NCI-H774 (cell line): ENCODE data around the gene CLC.
"Not testable (repeated sequence)": the region's sequence is repeated elsewhere in the genome, so short reads cannot be mapped to it uniquely, and the experiment has no call there.

Experiments used
- DNase-seq: peaks from one replicate; lab custom pipeline; 2025; lab: John Stamatoyannopoulos, UW

The CLC gene

DNA sequence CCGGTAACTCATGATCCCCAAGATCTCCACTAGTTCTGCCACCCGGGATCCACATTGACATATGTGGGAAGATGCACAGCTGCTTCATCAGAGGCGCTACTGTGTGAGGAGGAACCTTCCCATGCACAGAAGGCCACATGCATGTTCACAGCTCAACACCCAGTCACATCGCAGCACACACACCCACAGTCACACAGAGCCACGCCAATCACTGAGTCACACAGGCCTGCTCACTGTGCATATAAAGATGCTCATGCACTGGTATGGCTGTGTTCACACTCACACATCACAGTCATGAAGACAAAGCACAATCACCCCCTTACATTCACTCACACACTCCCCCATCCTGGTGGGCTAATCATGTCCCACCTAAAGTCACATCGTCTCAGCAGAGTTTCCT is 9.8 kb downstream of the CLC start:
- no peak for DNase-seq

DNA sequence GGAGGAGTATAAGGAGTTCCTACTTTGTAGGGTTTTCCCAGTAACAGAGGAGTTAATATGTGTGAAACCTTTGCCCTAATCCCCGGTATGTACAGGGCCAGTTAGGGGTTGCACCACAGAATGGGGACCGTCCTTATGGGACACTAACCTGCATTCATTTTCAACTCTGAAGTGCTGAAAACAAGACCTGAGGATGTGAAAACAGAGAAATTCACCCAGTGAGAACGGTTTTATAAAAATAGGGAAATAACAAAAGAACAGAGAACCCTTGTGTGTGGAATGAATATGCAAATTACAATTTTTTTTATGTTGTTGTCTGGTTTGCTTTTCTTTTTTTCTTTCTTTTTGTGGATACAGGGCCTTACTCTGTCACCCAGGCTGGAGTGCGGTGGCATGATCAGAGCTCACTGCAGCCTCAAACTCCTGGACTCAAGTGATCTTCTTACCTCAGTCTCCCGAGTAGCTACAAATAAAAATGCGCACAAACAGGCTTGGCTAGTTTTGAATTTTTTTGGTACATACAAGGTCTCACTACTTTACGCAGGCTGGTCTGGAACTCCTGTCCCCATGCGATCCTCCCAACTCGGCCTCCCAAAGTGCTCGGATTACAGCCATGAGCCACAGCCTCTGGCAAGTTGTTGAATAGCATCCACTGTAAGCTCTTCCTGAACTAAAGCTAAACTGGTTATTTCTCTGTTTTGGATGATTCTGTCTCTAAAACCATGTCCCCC is 10.6 kb downstream of the CLC start:
- DNase-seq: no peak

DNA sequence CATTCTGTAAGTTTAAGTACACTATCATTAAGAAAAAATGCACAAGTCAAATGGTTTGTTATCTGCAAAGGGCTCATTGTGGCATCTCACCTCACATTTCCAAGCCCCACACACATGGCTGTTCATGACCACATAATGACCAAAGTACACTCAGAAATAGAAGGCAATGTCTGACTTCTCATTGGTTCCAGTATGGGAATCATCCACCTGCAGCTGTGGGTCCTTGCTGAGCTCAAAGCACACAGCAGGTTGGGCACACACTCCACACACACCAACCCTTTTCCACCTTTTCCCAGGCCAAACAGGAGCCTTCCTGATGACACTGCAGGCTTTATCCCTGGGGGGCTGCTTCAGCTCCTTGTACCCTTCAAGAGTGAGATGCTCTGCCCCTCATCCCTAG is 11.8 kb downstream of the CLC start:
- DNase-seq: no peak

DNA sequence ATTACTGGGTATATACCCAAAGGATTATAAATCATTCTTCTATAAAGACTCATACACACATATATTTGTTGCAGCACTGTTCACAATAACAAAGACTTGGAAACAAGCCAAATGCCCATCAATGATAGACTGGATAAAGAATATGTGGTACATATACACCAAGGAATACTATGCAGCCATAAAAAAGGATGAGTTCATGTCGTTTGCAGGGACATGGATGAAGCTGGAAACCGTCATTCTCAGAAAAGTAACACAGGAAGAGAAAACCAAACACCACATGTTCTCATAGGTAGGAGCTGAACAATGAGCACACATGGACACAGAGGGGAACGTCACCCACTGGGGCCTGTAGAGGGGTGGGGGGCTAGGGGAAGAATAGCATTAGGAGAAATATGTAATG is 17.7 kb downstream of the CLC start:
- not testable (repeated sequence) for DNase-seq

GRCh38 chr19:39710333-39710890 is 27.4 kb downstream of the CLC start:
- DNase-seq: no peak

GRCh38 chr19:39709026-39709872 is 28.6 kb downstream of the CLC start:
- no peak for DNase-seq

DNA sequence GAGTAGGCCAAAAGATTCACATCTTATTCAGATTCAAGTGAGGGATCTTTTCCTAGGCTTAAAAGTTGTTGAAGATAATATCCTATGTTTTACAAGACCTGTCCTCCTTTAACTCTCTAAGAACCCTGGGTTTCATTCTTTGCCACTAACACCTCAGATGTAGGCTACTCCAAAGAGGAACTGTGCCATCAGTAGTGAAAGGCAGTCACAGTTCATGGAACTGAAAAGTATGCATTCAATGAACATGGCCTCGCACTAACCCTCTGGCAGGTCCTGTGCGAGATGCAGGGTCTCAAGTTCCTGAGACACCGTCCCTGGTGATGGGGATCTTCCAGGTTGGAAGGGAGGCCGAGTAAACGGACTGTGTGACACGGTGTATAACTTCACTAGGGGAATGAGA is 29.2 kb downstream of the CLC start:
- no peak for DNase-seq

GRCh38 chr19:39705578-39706188 is 32.1 kb downstream of the CLC start:
- DNase-seq: no peak

- DNase-seq: no peak
These were observed 33.4 kb downstream of the CLC start, which contains the start of gene LGALS14 for GRCh38 chr19:39704181-39705044. TSS of gene LGALS14 (plus strand) at chr19:39704481. CDS start at chr19:39704529, 48 bp downstream.

DNA sequence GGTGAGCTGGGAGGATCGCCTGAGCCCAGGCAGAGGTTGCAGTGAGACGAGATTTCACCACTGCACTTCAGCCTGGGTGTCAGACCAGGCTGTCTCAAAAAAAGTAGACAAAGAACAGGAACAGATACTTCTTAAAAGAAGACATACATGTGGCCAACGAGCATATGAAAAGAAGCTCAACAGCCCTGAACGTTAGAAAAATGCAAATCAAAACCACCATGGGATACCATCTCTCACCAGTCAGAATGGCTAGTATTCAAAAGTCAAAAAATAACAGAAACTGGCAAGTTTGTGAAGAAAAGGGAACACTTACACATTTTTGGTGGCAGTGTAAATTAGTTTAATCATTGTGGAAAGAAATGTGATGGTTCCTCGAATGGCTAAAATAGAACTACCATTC is 36.5 kb downstream of the CLC start:
- no peak for DNase-seq

GRCh38 chr19:39698535-39698934 is 39.3 kb downstream of the CLC start:
- DNase-seq: no peak

DNA sequence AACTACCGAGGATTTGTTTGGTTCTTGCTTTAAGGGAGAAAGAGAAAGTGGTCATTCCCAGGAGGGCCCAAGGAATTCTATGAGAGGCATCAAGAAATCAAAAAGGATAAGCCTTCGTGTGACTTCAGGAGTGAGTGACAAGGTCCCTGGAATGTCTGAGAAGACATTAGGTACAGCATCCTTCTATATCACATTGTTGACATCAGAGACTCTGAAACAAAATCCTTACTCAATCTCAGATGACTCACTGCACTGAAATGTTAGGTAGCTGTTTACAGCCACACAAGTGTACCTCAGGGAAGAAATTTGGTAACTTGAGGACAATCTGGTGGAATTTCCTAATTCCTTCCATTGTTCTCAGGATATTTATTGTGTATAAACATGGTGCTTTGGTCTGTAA is 41.4 kb downstream of the CLC start:
- DNase-seq: no peak

DNA sequence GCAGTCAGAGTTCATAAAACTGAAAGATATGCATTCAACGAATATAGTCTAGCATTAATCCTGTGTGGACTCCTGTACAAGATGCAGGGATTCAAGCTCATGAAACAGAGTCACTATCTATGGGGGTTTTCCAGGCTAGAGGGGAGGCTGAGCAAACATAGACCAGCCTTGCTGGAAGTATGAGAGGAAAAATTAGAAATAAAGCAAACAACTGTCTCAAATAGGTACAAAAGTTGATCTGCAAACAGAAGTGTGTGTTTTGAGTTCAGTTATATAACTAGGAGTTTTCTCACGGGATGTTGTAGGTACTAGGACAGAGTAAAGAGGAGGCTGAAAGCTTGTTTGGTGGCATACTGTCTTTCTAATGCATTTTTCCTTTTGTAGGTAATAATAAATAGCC is 42.1 kb downstream of the CLC start:
- no peak for DNase-seq

- DNase-seq: no peak
These were observed 45.0 kb downstream of the CLC start for GRCh38 chr19:39692822-39693221.

DNA sequence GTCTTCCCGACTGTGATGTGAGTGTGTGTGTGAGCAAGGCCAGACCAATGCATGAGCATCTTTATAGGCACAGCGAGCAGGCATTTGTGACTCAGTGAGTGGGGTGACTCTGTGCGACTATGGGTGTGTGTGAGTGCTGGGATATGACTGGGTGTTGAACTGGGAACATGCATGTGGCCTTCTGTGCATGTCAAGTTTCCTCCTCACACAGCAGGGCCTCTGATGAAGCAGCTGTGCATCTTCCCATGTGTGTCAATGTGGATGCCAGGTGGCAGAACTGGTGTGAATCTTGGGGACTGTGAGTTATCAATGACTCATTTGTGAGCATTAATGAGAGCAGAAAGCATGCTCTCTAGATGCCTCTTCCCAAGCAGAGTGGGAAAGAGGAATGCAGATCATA is 45.7 kb downstream of the CLC start:
- DNase-seq: no peak

- not testable (repeated sequence) for DNase-seq
These were observed 49.2 kb downstream of the CLC start for GRCh38 chr19:39688637-39689036.

DNA sequence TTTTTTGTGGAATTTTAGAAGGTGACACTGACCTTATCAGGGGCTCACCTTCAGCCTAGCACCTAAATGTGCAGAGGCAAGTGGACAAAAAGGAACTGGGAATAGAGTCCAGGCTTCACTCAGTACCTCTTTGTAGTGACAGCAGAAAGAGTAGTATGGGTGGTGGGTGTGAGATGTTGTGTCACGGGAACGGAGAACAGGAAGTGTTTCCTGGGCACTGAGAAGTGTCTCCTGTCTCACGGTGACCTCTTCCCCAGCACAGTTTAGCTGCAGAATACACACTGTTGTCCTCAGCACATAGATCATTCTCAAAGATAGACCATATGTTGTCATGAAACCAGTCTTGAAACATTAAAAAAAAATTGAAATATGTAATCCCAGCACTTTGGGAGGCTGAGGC is 51.1 kb downstream of the CLC start:
- DNase-seq: no peak

GRCh38 chr19:39684267-39684666 is 53.6 kb downstream of the CLC start:
- DNase-seq: no peak

GRCh38 chr19:39681416-39681815 is 56.4 kb downstream of the CLC start:
- no peak for DNase-seq
